Measurements from ENCODE around the gene CMTM3.

CMTM3 gene

DNA sequence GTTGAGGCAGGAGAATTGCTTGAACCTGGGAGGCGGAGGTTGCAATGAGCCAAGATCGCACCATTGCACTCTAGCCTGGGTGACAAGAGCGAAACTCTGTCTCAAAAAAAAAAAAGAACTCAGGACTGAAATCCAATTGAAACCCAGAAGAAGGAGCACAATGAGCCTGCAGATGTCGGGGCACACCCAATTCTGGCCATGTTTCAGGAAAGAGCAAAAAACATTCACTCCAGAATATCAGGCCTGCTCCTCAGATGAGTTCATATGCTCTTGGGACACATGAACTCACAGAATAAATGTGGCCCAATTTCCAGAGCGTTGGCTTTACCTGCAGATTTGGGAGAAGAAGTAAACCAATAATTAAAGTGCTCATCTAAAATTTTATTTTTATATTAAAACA, 28.2 kb upstream of the CMTM3 start:
- peaks cover 10 to 17% of the 10 kb centered on the region in 2 experiments for H3K4me1 ChIP-seq (ENCODE audit: control insufficient read depth in 1 of 2, insufficient read depth in 1 of 2, low read depth in 1 of 2, low read length in 1 of 2)
- peaks cover 14% of the 10 kb centered on the region for H3K36me3 ChIP-seq
- H3K4me3 ChIP-seq (ENCODE audit: low read depth in 1 of 2, low read length in 1 of 2), result no peak overlapping the region
- H3K27ac ChIP-seq, result no peak overlapping the region
- H3K9me3 ChIP-seq, result no peaks in the 10 kb centered on the region
- peaks cover 48% of the 10 kb centered on the region for H3K27me3 ChIP-seq
- TF ChIP-seq, protein P1, sequence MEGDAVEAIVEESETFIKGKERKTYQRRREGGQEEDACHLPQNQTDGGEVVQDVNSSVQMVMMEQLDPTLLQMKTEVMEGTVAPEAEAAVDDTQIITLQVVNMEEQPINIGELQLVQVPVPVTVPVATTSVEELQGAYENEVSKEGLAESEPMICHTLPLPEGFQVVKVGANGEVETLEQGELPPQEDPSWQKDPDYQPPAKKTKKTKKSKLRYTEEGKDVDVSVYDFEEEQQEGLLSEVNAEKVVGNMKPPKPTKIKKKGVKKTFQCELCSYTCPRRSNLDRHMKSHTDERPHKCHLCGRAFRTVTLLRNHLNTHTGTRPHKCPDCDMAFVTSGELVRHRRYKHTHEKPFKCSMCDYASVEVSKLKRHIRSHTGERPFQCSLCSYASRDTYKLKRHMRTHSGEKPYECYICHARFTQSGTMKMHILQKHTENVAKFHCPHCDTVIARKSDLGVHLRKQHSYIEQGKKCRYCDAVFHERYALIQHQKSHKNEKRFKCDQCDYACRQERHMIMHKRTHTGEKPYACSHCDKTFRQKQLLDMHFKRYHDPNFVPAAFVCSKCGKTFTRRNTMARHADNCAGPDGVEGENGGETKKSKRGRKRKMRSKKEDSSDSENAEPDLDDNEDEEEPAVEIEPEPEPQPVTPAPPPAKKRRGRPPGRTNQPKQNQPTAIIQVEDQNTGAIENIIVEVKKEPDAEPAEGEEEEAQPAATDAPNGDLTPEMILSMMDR (IDR thresholded peaks at IDR 0.05), result no peak

DNA sequence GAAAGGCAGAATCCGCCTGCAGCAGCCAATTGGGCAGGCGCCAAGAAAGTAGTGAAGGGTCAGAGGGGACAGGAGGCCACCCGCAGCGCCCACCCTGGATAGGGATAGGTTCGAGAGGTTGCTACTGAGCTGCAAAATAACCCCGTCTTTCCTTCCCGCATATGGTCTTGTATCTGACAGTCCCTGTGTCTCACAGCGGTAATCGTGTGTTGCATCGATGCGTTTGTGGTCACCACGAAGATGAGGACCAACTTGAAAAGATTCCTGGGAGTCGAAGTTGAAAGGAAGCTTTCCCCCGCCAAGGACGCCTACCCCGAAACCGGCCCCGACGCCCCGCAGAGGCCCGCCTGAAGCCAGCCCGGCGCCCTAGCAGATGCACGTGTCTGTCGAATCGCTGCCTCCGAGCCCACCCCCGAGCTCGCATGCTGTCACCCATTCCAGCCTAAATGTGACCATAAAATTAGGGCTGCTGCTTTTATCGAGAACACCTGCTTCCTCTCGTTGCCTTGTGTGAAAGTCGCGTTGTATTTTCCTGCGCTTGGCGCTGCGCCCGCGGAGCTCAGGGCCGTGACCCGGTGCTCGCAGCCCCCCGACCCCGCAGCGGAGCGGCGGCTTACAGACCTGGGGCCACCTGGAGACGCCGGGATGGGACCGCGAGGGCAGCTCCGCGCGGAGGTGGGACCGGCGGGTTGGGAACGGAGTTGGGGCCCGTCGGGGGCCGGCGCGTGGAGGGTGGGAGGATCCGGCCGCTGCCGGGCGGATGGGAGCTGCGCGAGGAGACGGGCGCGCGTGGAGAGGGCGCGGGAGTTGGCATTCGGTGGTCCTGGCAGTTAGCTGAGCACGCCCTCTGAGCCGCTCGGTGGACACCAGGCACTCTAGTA, 25.6 kb upstream of the CMTM3 start, which contains the start of gene CMTM2:
TSS of gene CMTM2 (plus strand) at position 813 of the 881 bp plus-strand sequence. CDS start 145 bp downstream, outside the sequence.
- Histone ChIP-seq H3K4me1 (ENCODE audit: control insufficient read depth in 1 of 2, insufficient read depth in 1 of 2, low read depth in 1 of 2, low read length in 1 of 2) (peaks cover 10 to 16% of the 10 kb centered on the region in 2 experiments), H3K9me3 (no peaks in the 10 kb centered on the region), H3K4me3 (ENCODE audit: low read depth in 1 of 2, low read length in 1 of 2) (peak within 1 kb of the TSS; percentile 26 to 61), H3K36me3 (peaks cover 4% of the 10 kb centered on the region), H3K27ac (no peak within 1 kb of the TSS), H3K27me3 (peaks cover 50% of the 10 kb centered on the region)
- TF ChIP-seq, protein P1 (IDR thresholded peaks at IDR 0.05), result no peak

DNA sequence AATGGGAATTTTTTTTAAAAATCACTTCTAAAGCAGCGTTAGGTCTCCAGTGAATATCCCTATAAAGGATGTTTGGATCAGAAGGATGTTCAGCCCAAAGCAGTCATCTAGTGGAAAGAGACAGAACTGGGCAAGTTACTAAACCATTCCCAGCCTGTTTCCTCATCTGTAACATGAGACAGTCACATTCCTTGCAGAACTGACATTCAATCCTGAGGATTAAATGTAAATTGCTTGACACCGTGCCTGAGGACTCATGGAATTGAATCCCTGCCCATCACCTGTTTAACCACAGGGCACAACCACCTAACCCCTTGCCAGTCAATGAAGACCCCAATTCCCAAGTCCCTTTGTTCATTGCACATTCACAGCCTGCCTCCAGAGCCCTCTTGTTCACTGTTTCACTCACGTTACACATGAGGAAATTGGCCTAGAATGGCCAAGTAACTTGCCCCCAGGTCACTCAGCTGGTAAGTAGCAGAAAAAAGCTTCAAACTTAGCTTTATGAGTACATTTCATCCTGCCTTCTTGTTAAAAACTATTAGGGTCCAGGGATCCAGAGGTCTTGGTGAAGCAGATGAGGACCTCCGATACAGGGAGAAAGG, 23.8 kb upstream of the CMTM3 start:
- peaks cover 24 to 34% of the 10 kb centered on the region in 2 experiments for H3K4me1 ChIP-seq (ENCODE audit: control insufficient read depth in 1 of 2, insufficient read depth in 1 of 2, low read depth in 1 of 2, low read length in 1 of 2)
- H3K27ac ChIP-seq, result no peak overlapping the region
- H3K4me3 ChIP-seq (ENCODE audit: low read depth in 1 of 2, low read length in 1 of 2), result no peak overlapping the region
- H3K27me3 ChIP-seq, result peaks cover 50% of the 10 kb centered on the region
- no peaks in the 10 kb centered on the region for H3K9me3 ChIP-seq
- TF ChIP-seq, protein P1 (IDR thresholded peaks at IDR 0.05), result no peak
- H3K36me3 ChIP-seq, result no peaks in the 10 kb centered on the region

DNA sequence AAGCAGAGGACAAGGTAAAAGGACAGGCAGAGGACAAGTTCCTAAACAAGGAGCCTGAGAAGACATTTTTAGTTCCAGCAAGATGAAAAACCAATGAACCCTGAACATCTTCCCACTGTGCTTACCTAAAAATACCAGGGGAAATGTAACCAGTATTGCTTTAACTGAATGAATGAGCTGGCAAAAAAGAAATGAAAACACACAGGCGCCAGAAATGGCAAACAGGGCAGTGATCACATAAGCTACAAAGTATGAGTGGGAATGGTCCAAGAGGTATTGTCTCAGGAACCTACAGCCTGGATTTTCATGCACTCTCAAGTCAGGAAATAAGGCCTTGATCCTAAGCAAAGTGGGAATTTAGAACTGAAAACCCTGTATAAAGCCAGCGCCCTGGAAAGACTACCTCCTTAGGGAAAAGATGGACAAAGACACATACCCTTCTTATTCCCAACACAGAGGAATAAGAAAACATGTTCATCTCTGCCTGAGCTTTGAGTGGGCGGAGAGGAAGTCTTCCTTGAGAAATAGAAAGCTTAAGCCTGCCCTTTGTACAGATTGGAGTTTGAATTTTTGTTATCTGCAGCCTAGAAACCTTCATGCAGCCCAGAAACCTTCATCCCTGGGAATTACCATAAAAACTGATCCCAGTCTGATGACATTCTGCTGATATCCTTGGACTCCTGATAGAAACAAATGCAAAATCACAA, 23.1 kb upstream of the CMTM3 start:
- Histone ChIP-seq H3K27me3 (peaks cover 50% of the 10 kb centered on the region), H3K9me3 (no peaks in the 10 kb centered on the region), H3K36me3 (no peaks in the 10 kb centered on the region), H3K4me3 (ENCODE audit: low read depth in 1 of 2, low read length in 1 of 2) (no peak overlapping the region), H3K4me1 (ENCODE audit: control insufficient read depth in 1 of 2, insufficient read depth in 1 of 2, low read depth in 1 of 2, low read length in 1 of 2) (peaks cover 31 to 41% of the 10 kb centered on the region in 2 experiments), H3K27ac (no peak overlapping the region)
- TF ChIP-seq, protein P1 (IDR thresholded peaks at IDR 0.05), result no peak

DNA sequence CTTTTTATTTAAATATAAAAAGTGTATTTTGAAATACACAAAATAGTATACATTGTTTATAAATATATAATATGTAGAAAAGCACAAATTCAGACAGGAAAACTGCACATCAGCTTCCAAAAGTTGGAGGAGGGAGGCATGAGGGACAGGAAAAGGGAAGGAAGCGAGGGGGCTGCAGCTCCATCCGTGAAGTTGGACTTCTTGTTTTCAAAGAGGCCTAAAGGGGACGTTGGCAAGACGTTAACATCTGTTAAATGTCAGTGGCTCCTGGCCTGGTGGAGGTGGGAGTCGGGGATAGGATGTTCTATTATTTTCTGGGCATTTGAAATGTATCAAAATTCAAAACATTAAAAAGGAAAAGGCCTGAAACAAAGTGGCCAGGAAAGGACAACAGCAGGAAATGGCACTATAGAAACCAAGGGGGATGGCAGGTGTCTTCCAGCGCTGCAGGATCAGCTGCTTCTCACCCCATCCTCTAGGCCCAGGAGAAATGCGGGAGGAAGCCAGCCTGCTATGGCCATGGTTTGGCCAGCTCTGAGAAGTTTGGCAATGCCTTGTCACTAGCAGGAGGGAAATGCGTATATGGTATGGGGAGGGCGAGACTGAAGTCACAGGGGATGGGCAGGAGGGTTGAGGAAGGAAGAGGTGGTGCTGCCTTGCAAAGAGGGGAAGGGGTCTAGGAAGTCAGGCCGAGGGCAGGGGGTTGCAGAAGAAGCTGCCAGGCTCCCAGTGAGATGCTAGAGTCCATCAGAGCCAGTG, 18.8 kb upstream of the CMTM3 start:
- Histone ChIP-seq H3K4me3 (ENCODE audit: low read depth in 1 of 2, low read length in 1 of 2) (peak overlapping the region; percentile 69 to 79), H3K4me1 (ENCODE audit: control insufficient read depth in 1 of 2, insufficient read depth in 1 of 2, low read depth in 1 of 2, low read length in 1 of 2) (peaks cover 54 to 63% of the 10 kb centered on the region in 2 experiments), H3K27ac (peak overlapping the region; percentile 90), H3K27me3 (peaks cover 9% of the 10 kb centered on the region), H3K36me3 (peaks cover 15% of the 10 kb centered on the region), H3K9me3 (no peaks in the 10 kb centered on the region)
- TF ChIP-seq, protein P1 (IDR thresholded peaks at IDR 0.05), result no peak

Data from neutrophil (primary cell).